CD4-positive, alpha-beta T cell (primary cell): Measurements from ENCODE around the gene CFB. TPM values are rescaled to one million over a fixed set of nuclear protein-coding genes. Genes with fewer than 3 reads are reported as not detected.
"Not testable (repeated sequence)": the region's sequence is repeated elsewhere in the genome, so short reads cannot be mapped to it uniquely, and the experiment has no call there.

ENCODE experiments used
- ATAC-seq: fragments of 200-7000 bp; cut with Tn5 transposase; one replicate; pipeline ENCODE4 v1.10.0; 2022; ENCODE audit warnings: mild to moderate bottlenecking; ENCODE audit not compliant: poor library complexity
- CTCF ChIA-PET: fragments of 350-600 bp; sonication (Branson Sonifier 250); formaldehyde crosslinking; loops from one replicate; lab custom pipeline; 2021; ENCODE audit warnings: antibody characterized with exemption, inconsistent platforms; lab: Charles Lee
- POLR2A ChIA-PET: fragments of 350-600 bp; sonication (Branson Sonifier 250); formaldehyde crosslinking; loops from one replicate; lab custom pipeline; 2021; ENCODE audit warnings: antibody characterized with exemption, inconsistent platforms; lab: Charles Lee
- DNase-seq, 14 experiments: peaks; one replicate each; pipeline ENCODE4 v3.0.0-alpha.2; 2013 to 2020; ENCODE audit warnings: mixed read lengths in 2 of 14
- H3K27ac ChIP-seq, 2 donors: one replicate each; pipeline versions ENCODE4 v1.5.1 to v1.7.0; 2013; ENCODE audit warnings: low read length in 2 of 2, low read depth in 1 of 2, mild to moderate bottlenecking in 1 of 2
- H3K27me3 ChIP-seq, 2 experiments: 1 replicate in 1 of 2; 2 replicates in 1 of 2; pipeline versions ENCODE4 v1.6.1 to v1.7.0; 2013; ENCODE audit warnings: low read length in 2 of 2, control low read depth in 1 of 2, mild to moderate bottlenecking in 1 of 2, moderate library complexity in 1 of 2; ENCODE audit not compliant: insufficient read depth in 2 of 2, control insufficient read depth in 1 of 2
- H3K36me3 ChIP-seq: one replicate; pipeline ENCODE4 v1.6.1; 2013; ENCODE audit warnings: low read length, control low read depth; ENCODE audit not compliant: insufficient read depth
- H3K4me1 ChIP-seq: one replicate; pipeline ENCODE4 v1.6.1; 2013; ENCODE audit warnings: low read length, control low read depth; ENCODE audit not compliant: insufficient read depth
- H3K4me3 ChIP-seq: one replicate; pipeline ENCODE4 v1.5.1; 2013; ENCODE audit warnings: mild to moderate bottlenecking, low read length, moderate library complexity
- H3K9me3 ChIP-seq, 2 experiments: 1 replicate in 1 of 2; 2 replicates in 1 of 2; pipeline versions ENCODE4 v1.6.1 to v1.7.0; 2013; ENCODE audit warnings: low read length in 2 of 2, mild to moderate bottlenecking in 2 of 2, control low read depth in 1 of 2, moderate library complexity in 1 of 2; ENCODE audit not compliant: control insufficient read depth in 1 of 2, insufficient read depth in 1 of 2
- H3K27ac Mint-ChIP-seq: one replicate; pipeline ENCODE4 v1.8.0; 2020; ENCODE audit warnings: mixed read lengths
- H3K27me3 Mint-ChIP-seq: one replicate; pipeline ENCODE4 v1.8.0; 2021; ENCODE audit warnings: mixed read lengths
- H3K36me3 Mint-ChIP-seq: one replicate; pipeline ENCODE4 v1.8.0; 2021; ENCODE audit warnings: low read depth, mixed read lengths
- H3K4me1 Mint-ChIP-seq: one replicate; pipeline ENCODE4 v1.8.0; 2021; ENCODE audit warnings: low read depth, mixed read lengths
- H3K4me3 Mint-ChIP-seq: one replicate; pipeline ENCODE4 v1.8.0; 2020; ENCODE audit warnings: mild to moderate bottlenecking, mixed read lengths
- H3K9me3 Mint-ChIP-seq: one replicate; pipeline ENCODE4 v1.8.0; 2020; ENCODE audit warnings: mixed read lengths
- CTCF ChIP-seq: fragments of 200-600 bp; IDR thresholded peaks from one replicate; pipeline ENCODE4 v1.8.0; 2022; ENCODE audit warnings: antibody characterized with exemption, mild to moderate bottlenecking
- intact Hi-C, 2 experiments: fragments of 100-400 bp; cut with DNase I in 1 of 2; cut with micrococcal nuclease in 1 of 2; formaldehyde crosslinking; loops; one replicate each; pipeline versions ENCODE4 v1.15.1 to v1.9.0; 2023 to 2025; cut with DNase I, micrococcal nuclease
- total RNA-seq, 174 experiments: library from RNA in 2 of 174; stranded (reverse) in 2 of 174; gene quantifications; one replicate each; pipeline ENCODE4 v1.2.3 and lab custom pipeline; 2021 to 2026

CFB gene
- total RNA-seq, 2 experiments from 2014 or later = 1.5 to 2.2 TPM

GRCh38 chr6:31903957-31904356 lies 41.9 kb upstream of the CFB start:
- Histone ChIP-seq H3K9me3 (no peaks in the 10 kb centered on the region), H3K36me3 (no peaks in the 10 kb centered on the region), H3K4me1 (peaks cover 28% of the 10 kb centered on the region), H3K4me3 (no peak overlapping the region), H3K27ac (no peak overlapping the region), H3K27me3 (no peaks in the 10 kb centered on the region)
- no peak overlapping the region for H3K4me3 Mint-ChIP-seq
- no peak for TF ChIP-seq CTCF
- peak overlapping the region; percentile 17 for H3K27ac Mint-ChIP-seq
- DNase-seq (no peak), ATAC-seq (no peak)
- intact Hi-C loops = loop anchor here in 1 of 2 experiments (5.0 kb wide), 1 partner anchor 1368 kb away; the partner anchor contains the start of genes RPS18 and VPS52
- peaks cover 21% of the 10 kb centered on the region for H3K4me1 Mint-ChIP-seq
- no peaks in the 10 kb centered on the region for H3K36me3 Mint-ChIP-seq
- ChIA-PET POLR2A (interaction anchor here (0.9 to 1.2 kb wide), 2 partner anchors 67 to 73 kb away, joined by 3 to 5 read pairs; no protein-coding TSS in a partner anchor), CTCF (no interaction called here)
- H3K9me3 Mint-ChIP-seq = no peaks in the 10 kb centered on the region
- H3K27me3 Mint-ChIP-seq = no peaks in the 10 kb centered on the region

GRCh38 chr6:31905041-31905440 lies 40.9 kb upstream of the CFB start:
- Mint-ChIP-seq H3K36me3 (no peaks in the 10 kb centered on the region), H3K4me3 (no peak overlapping the region), H3K27me3 (no peaks in the 10 kb centered on the region), H3K4me1 (peaks cover 12% of the 10 kb centered on the region), H3K9me3 (no peaks in the 10 kb centered on the region), H3K27ac (no peak overlapping the region)
- no peak overlapping the region for H3K27ac ChIP-seq
- peaks cover 19% of the 10 kb centered on the region for H3K4me1 ChIP-seq
- DNase-seq (no peak), ATAC-seq (no peak)
- CTCF ChIA-PET = interaction anchor here (0.6 kb wide), 1 partner anchor 918 kb away, joined by 3 read pairs; no protein-coding TSS in a partner anchor
- intact Hi-C loops = no loop called here
- POLR2A ChIA-PET = no interaction called here
- no peaks in the 10 kb centered on the region for H3K36me3 ChIP-seq
- H3K4me3 ChIP-seq = no peak overlapping the region
- H3K9me3 ChIP-seq = no peaks in the 10 kb centered on the region
- no peak for TF ChIP-seq CTCF
- H3K27me3 ChIP-seq = no peaks in the 10 kb centered on the region

GRCh38 chr6:31906122-31906521 lies 39.8 kb upstream of the CFB start:
- Mint-ChIP-seq H3K27ac (no peak overlapping the region), H3K36me3 (no peaks in the 10 kb centered on the region), H3K4me1 (peaks cover 12% of the 10 kb centered on the region), H3K27me3 (no peaks in the 10 kb centered on the region), H3K9me3 (no peaks in the 10 kb centered on the region), H3K4me3 (peak overlapping the region; percentile 54)
- ChIA-PET POLR2A (no interaction called here), CTCF (no interaction called here)
- intact Hi-C loops = no loop called here
- Histone ChIP-seq H3K4me3 (no peak overlapping the region), H3K4me1 (peaks cover 12% of the 10 kb centered on the region), H3K36me3 (no peaks in the 10 kb centered on the region), H3K27me3 (no peaks in the 10 kb centered on the region), H3K27ac (no peak overlapping the region), H3K9me3 (no peaks in the 10 kb centered on the region)
- DNase-seq = no peak
- TF ChIP-seq CTCF = no peak
- ATAC-seq = no peak

- H3K36me3 Mint-ChIP-seq, H3K27me3 ChIP-seq, ATAC-seq, intact Hi-C loops, H3K4me3 ChIP-seq, H3K27ac ChIP-seq, H3K4me1 ChIP-seq, H3K27ac Mint-ChIP-seq, H3K27me3 Mint-ChIP-seq, H3K9me3 Mint-ChIP-seq, H3K36me3 ChIP-seq, H3K4me3 Mint-ChIP-seq, POLR2A ChIA-PET, H3K9me3 ChIP-seq, DNase-seq: not testable (repeated sequence)
- peaks cover 12% of the 10 kb centered on the region for H3K4me1 Mint-ChIP-seq
- CTCF ChIA-PET = interaction anchor here (0.6 kb wide), 1 partner anchor 1377 kb away, joined by 3 read pairs; no protein-coding TSS in a partner anchor
These were observed 39.2 kb upstream of the CFB start for GRCh38 chr6:31906727-31907126.
